ENCODE data around the gene SOX15. TPM values are rescaled to one million over a fixed set of nuclear protein-coding genes. Genes with fewer than 3 reads are reported as not detected.

Gene SOX15
- total RNA-seq, 2 experiments from 2014 or later, result 0.84 to 1.6 TPM

DNA sequence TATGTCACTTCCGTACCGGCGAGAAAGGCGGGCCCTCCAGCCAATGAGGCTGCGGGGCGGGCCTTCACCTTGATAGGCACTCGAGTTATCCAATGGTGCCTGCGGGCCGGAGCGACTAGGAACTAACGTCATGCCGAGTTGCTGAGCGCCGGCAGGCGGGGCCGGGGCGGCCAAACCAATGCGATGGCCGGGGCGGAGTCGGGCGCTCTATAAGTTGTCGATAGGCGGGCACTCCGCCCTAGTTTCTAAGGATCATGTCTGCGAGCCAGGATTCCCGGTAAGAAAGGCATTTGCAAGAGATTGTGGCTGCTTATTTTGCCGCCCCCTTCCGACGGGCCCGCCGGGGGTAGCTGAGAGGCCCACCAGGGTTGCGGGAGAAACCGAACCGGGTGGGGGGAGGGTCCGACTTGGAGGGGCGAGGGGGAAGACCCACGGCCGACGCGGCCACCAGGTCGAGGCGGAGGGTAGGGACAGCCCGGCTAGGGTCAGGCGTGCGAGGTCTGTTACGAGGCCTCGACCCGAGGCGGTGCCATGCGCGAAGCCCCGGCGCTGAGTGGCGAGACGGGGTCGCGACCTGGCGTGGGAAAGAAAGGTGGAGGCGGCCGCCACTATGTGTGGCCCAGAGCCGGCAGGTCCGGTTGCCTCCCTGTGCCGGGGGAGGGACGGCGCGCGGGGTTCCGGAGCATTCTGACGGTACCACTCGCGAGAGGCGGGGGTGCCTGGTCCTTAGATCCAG, 17.1 kb downstream of the SOX15 start:
- H3K79me2 ChIP-seq (ENCODE audit: insufficient read depth, low read depth, low read length), result peaks cover 46% of the 10 kb centered on the region
- peak overlapping the region; percentile 99 for H3K4me3 ChIP-seq (ENCODE audit: low read depth, low read length, poor library complexity, severe bottlenecking)
- peak overlapping the region; percentile 88 for H3K4me2 ChIP-seq (ENCODE audit: low read length)
- H3K9me3 ChIP-seq (ENCODE audit: low read length), result no peaks in the 10 kb centered on the region
- BruUV-seq (replicated peaks), result no TSS peak
- no peaks in the 10 kb centered on the region for H3K9me2 ChIP-seq (ENCODE audit: insufficient read depth, low read length)
- no peak overlapping the region for H2AFZ ChIP-seq (ENCODE audit: low read length)
- ChIA-PET CTCF (ENCODE audit: unreplicated experiment) (no interaction called here), POLR2A (interaction anchor here (1.0 kb wide), 1 partner anchor 11 kb away, joined by 3 read pairs; the partner anchor contains the start of gene MPDU1)
- peaks cover 49% of the 10 kb centered on the region for H3K4me1 ChIP-seq (ENCODE audit: insufficient read depth, low read length, poor library complexity, severe bottlenecking)
- H3K36me3 ChIP-seq (ENCODE audit: insufficient read depth, low read length), result peaks cover 88% of the 10 kb centered on the region
- H3K27ac ChIP-seq (ENCODE audit: low read depth, low read length, poor library complexity, severe bottlenecking), result peak overlapping the region; percentile 94
- no peak for TF ChIP-seq EZH2phosphoT487 (IDR thresholded peaks at IDR 0.05; ENCODE audit: borderline replicate concordance, low read depth, low read length)
- TF ChIP-seq, protein P1, sequence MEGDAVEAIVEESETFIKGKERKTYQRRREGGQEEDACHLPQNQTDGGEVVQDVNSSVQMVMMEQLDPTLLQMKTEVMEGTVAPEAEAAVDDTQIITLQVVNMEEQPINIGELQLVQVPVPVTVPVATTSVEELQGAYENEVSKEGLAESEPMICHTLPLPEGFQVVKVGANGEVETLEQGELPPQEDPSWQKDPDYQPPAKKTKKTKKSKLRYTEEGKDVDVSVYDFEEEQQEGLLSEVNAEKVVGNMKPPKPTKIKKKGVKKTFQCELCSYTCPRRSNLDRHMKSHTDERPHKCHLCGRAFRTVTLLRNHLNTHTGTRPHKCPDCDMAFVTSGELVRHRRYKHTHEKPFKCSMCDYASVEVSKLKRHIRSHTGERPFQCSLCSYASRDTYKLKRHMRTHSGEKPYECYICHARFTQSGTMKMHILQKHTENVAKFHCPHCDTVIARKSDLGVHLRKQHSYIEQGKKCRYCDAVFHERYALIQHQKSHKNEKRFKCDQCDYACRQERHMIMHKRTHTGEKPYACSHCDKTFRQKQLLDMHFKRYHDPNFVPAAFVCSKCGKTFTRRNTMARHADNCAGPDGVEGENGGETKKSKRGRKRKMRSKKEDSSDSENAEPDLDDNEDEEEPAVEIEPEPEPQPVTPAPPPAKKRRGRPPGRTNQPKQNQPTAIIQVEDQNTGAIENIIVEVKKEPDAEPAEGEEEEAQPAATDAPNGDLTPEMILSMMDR (conservative IDR thresholded peaks at IDR 0.05; ENCODE audit: low read length), result no peak
- H4K20me1 ChIP-seq (ENCODE audit: insufficient read depth, low read length), result peaks cover 33% of the 10 kb centered on the region
- intact Hi-C loops (cut with micrococcal nuclease; ENCODE audit: unreplicated experiment), result loop anchor here (1.0 to 5.0 kb wide), 5 partner anchors 11 to 330 kb away; partner anchors contain the start of genes FXR2, GABARAP, SENP3 and TP53
- peak; percentile 99 for DNase-seq (ENCODE audit: low spot score)

DNA sequence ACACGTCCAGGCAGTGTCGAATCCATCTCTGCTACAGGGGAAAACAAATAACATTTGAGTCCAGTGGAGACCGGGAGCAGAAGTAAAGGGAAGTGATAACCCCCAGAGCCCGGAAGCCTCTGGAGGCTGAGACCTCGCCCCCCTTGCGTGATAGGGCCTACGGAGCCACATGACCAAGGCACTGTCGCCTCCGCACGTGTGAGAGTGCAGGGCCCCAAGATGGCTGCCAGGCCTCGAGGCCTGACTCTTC, 17.6 kb downstream of the SOX15 start:
- H2AFZ ChIP-seq (ENCODE audit: low read length), result no peak overlapping the region
- CTCF ChIA-PET (ENCODE audit: unreplicated experiment), result no interaction called here
- H4K20me1 ChIP-seq (ENCODE audit: insufficient read depth, low read length), result peaks cover 33% of the 10 kb centered on the region
- TF ChIP-seq EZH2phosphoT487 (IDR thresholded peaks at IDR 0.05; ENCODE audit: borderline replicate concordance, low read depth, low read length), result no peak
- TF ChIP-seq, protein P1 (conservative IDR thresholded peaks at IDR 0.05; ENCODE audit: low read length), result no peak
- H3K79me2 ChIP-seq (ENCODE audit: insufficient read depth, low read depth, low read length), result peaks cover 46% of the 10 kb centered on the region
- peak overlapping the region; percentile 97 for H3K4me2 ChIP-seq (ENCODE audit: low read length)
- intact Hi-C loops (cut with micrococcal nuclease; ENCODE audit: unreplicated experiment), result loop anchor here (1.0 to 5.0 kb wide), 4 partner anchors 11 to 330 kb away; partner anchors contain the start of genes GABARAP, SENP3, TP53 and WRAP53
- H3K4me3 ChIP-seq (ENCODE audit: low read depth, low read length, poor library complexity, severe bottlenecking), result peak overlapping the region; percentile 99
- peak overlapping the region; percentile 60 for H3K27ac ChIP-seq (ENCODE audit: low read depth, low read length, poor library complexity, severe bottlenecking)
- H3K4me1 ChIP-seq (ENCODE audit: insufficient read depth, low read length, poor library complexity, severe bottlenecking), result peaks cover 44% of the 10 kb centered on the region
- POLR2A ChIA-PET, result interaction anchor here (1.0 kb wide), 1 partner anchor 11 kb away, joined by 3 read pairs; the partner anchor contains the start of gene MPDU1
- H3K36me3 ChIP-seq (ENCODE audit: insufficient read depth, low read length), result peaks cover 88% of the 10 kb centered on the region
- no peaks in the 10 kb centered on the region for H3K9me3 ChIP-seq (ENCODE audit: low read length)
- no TSS peak for BruUV-seq (replicated peaks)
- H3K9me2 ChIP-seq (ENCODE audit: insufficient read depth, low read length), result no peaks in the 10 kb centered on the region
- no peak for DNase-seq (ENCODE audit: low spot score)

DNA sequence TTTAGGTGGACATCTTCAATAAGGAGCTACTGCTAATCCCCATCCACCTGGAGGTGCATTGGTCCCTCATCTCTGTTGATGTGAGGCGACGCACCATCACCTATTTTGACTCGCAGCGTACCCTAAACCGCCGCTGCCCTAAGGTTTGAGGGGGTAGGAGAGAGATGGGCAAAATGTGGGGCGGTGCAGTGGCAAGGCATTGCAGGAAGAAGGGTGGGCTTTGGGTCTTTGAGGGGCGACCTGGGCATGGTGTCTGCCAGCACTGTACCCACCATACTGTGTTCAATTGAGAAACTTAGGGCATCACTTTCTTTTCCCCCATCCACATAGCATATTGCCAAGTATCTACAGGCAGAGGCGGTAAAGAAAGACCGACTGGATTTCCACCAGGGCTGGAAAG, 19.5 kb downstream of the SOX15 start:
- Histone ChIP-seq H3K4me1 (ENCODE audit: insufficient read depth, low read length, poor library complexity, severe bottlenecking) (peaks cover 25% of the 10 kb centered on the region), H3K79me2 (ENCODE audit: insufficient read depth, low read depth, low read length) (peaks cover 36% of the 10 kb centered on the region), H2AFZ (ENCODE audit: low read length) (no peak overlapping the region), H4K20me1 (ENCODE audit: insufficient read depth, low read length) (peaks cover 16% of the 10 kb centered on the region), H3K9me2 (ENCODE audit: insufficient read depth, low read length) (no peaks in the 10 kb centered on the region), H3K4me2 (ENCODE audit: low read length) (no peak overlapping the region), H3K9me3 (ENCODE audit: low read length) (no peaks in the 10 kb centered on the region), H3K36me3 (ENCODE audit: insufficient read depth, low read length) (peaks cover 88% of the 10 kb centered on the region), H3K27ac (ENCODE audit: low read depth, low read length, poor library complexity, severe bottlenecking) (no peak overlapping the region), H3K4me3 (ENCODE audit: low read depth, low read length, poor library complexity, severe bottlenecking) (no peak overlapping the region)
- intact Hi-C loops (cut with micrococcal nuclease; ENCODE audit: unreplicated experiment), result loop anchor here (5.0 kb wide), 3 partner anchors 117 to 328 kb away; partner anchors contain the start of genes GABARAP, TP53 and WRAP53
- TF ChIP-seq, protein P1 (conservative IDR thresholded peaks at IDR 0.05; ENCODE audit: low read length), result no peak
- TF ChIP-seq EZH2phosphoT487 (IDR thresholded peaks at IDR 0.05; ENCODE audit: borderline replicate concordance, low read depth, low read length), result no peak
- BruUV-seq (replicated peaks), result no TSS peak
- ChIA-PET CTCF (ENCODE audit: unreplicated experiment) (no interaction called here), POLR2A (interaction anchor here (0.5 to 0.9 kb wide), 2 partner anchors 44 to 70 kb away, joined by 3 read pairs; partner anchors contain the start of gene FXR2)
- no peak for DNase-seq (ENCODE audit: low spot score)
